Endothelial cell (in vitro differentiated cells): ENCODE data around the gene TMCC1. TPM values are rescaled to one million over a fixed set of nuclear protein-coding genes. Genes with fewer than 3 reads are reported as not detected.
A peak's percentile ranks its signal among the peaks of the same experiment; 100 is the strongest.

Experiments
- DNase-seq: peaks from one replicate; pipeline ENCODE4 v3.0.0; 2021; ENCODE audit warnings: low spot score
- H3K27ac Mint-ChIP-seq: one replicate; pipeline ENCODE4 v1.8.0; 2021; ENCODE audit warnings: mixed read lengths, inconsistent platforms; ENCODE audit not compliant: unreplicated experiment
- H3K27me3 Mint-ChIP-seq: one replicate; pipeline ENCODE4 v1.8.0; 2021; ENCODE audit warnings: mild to moderate bottlenecking, moderate library complexity, mixed read lengths, inconsistent platforms; ENCODE audit not compliant: unreplicated experiment
- H3K36me3 Mint-ChIP-seq: one replicate; pipeline ENCODE4 v1.8.0; 2021; ENCODE audit warnings: mild to moderate bottlenecking, low read depth, mixed read lengths, inconsistent platforms; ENCODE audit not compliant: unreplicated experiment
- H3K4me1 Mint-ChIP-seq: one replicate; pipeline ENCODE4 v1.8.0; 2021; ENCODE audit warnings: mild to moderate bottlenecking, mixed read lengths, inconsistent platforms; ENCODE audit not compliant: unreplicated experiment
- H3K4me3 Mint-ChIP-seq: one replicate; pipeline ENCODE4 v1.8.0; 2021; ENCODE audit warnings: mild to moderate bottlenecking, mixed read lengths, inconsistent platforms; ENCODE audit not compliant: unreplicated experiment
- H3K9me3 Mint-ChIP-seq: one replicate; pipeline ENCODE4 v1.8.0; 2021; ENCODE audit warnings: mixed read lengths, inconsistent platforms; ENCODE audit not compliant: unreplicated experiment
- CTCF ChIP-seq: fragments of 200-600 bp; sonication (generic); IDR thresholded peaks from one replicate; pipeline ENCODE4 v1.5.0; 2021; ENCODE audit warnings: antibody characterized with exemption; ENCODE audit not compliant: unreplicated experiment
- total RNA-seq: library from RNA; stranded (reverse); fragmentation: NEBNext Ultra II Directional; extraction: Animal tissue kit (Norgen Biotek cat#: 25700); gene quantifications from one replicate; pipeline ENCODE4 v1.2.1, GENCODE V29; 2021; ENCODE audit not compliant: unreplicated experiment

Gene TMCC1
- total RNA-seq, 1 donor from 2014 or later: 50.9 TPM

- Mint-ChIP-seq H3K27me3 (no peaks in the 10 kb centered on the region), H3K4me3 (no peak overlapping the region), H3K4me1 (no peaks in the 10 kb centered on the region), H3K9me3 (peaks cover 4% of the 10 kb centered on the region), H3K36me3 (peaks cover 5% of the 10 kb centered on the region), H3K27ac (no peak overlapping the region)
- DNase-seq: no peak
- TF ChIP-seq CTCF: no peak
Measured at GRCh38 chr3:129927072-129927471, 33.6 kb upstream of the TMCC1 start.

- no peak for TF ChIP-seq CTCF
- H3K4me1 Mint-ChIP-seq: no peaks in the 10 kb centered on the region
- peaks cover 17% of the 10 kb centered on the region for H3K27me3 Mint-ChIP-seq
- DNase-seq: no peak
- H3K9me3 Mint-ChIP-seq: peaks cover 26% of the 10 kb centered on the region
- H3K4me3 Mint-ChIP-seq: peak overlapping the region; percentile 39
- H3K27ac Mint-ChIP-seq: no peak overlapping the region
- H3K36me3 Mint-ChIP-seq: peaks cover 34% of the 10 kb centered on the region
Measured at GRCh38 chr3:129919806-129920205, 26.3 kb upstream of the TMCC1 start.

GRCh38 chr3:129919357-129919756, 25.8 kb upstream of the TMCC1 start:
- no peak for TF ChIP-seq CTCF
- peaks cover 26% of the 10 kb centered on the region for H3K9me3 Mint-ChIP-seq

GRCh38 chr3:129918461-129918860, 24.9 kb upstream of the TMCC1 start:
- Mint-ChIP-seq H3K36me3 (peaks cover 39% of the 10 kb centered on the region), H3K4me1 (no peaks in the 10 kb centered on the region), H3K27me3 (peaks cover 18% of the 10 kb centered on the region), H3K9me3 (peaks cover 26% of the 10 kb centered on the region), H3K27ac (no peak overlapping the region), H3K4me3 (no peak overlapping the region)
- no peak for TF ChIP-seq CTCF
- DNase-seq: no peak

More at GRCh38 chr3:129919357-129919756, 25.8 kb upstream of the TMCC1 start:
- DNase-seq: no peak
- H3K4me3 Mint-ChIP-seq: no peak overlapping the region
- peaks cover 39% of the 10 kb centered on the region for H3K36me3 Mint-ChIP-seq
- no peak overlapping the region for H3K27ac Mint-ChIP-seq
- peaks cover 18% of the 10 kb centered on the region for H3K27me3 Mint-ChIP-seq
- H3K4me1 Mint-ChIP-seq: no peaks in the 10 kb centered on the region

- H3K4me3 Mint-ChIP-seq: peak overlapping the region; percentile 28
Measured at GRCh38 chr3:129917423-129918007, 24.0 kb upstream of the TMCC1 start.

More at GRCh38 chr3:129917423-129918007, 24.0 kb upstream of the TMCC1 start:
- Mint-ChIP-seq H3K27me3 (peaks cover 21% of the 10 kb centered on the region), H3K9me3 (peaks cover 26% of the 10 kb centered on the region), H3K36me3 (peaks cover 43% of the 10 kb centered on the region), H3K27ac (no peak overlapping the region), H3K4me1 (no peaks in the 10 kb centered on the region)
- TF ChIP-seq CTCF: no peak
- no peak for DNase-seq
